Testis (tissue), 3 donors: ENCODE measurements around the gene CCDC92B. TPM values are rescaled to one million over a fixed set of nuclear protein-coding genes. Genes with fewer than 3 reads are reported as not detected.

Experiments
- DNase-seq: peaks from one replicate; pipeline ENCODE4 v3.0.0-alpha.2; 2019
- H3K27ac ChIP-seq, 2 donors: fragments of 200-600 bp; sonication (generic); one replicate each; pipeline ENCODE4 v1.5.1; 2019
- H3K27me3 ChIP-seq: fragments of 200-600 bp; sonication (generic); one replicate; pipeline ENCODE4 v1.5.1; 2019
- H3K36me3 ChIP-seq: fragments of 200-600 bp; sonication (generic); one replicate; pipeline ENCODE4 v1.5.1; 2017; ENCODE audit warnings: low read depth; ENCODE audit errors: missing control alignments
- H3K4me1 ChIP-seq: fragments of 200-600 bp; sonication (generic); one replicate; pipeline ENCODE4 v1.5.1; 2019
- H3K4me3 ChIP-seq, 2 donors: fragments of 200-600 bp; sonication (generic); one replicate each; pipeline ENCODE4 v1.5.1; 2017 to 2019
- H3K9me3 ChIP-seq: fragments of 200-600 bp; sonication (generic); one replicate; pipeline ENCODE4 v1.5.1; 2017
- CTCF ChIP-seq, 3 experiments: fragments of 450-650 bp in 2 of 3; fragments of 200-600 bp in 1 of 3; sonication (generic) in 1 of 3; IDR thresholded peaks; one replicate each; pipeline ENCODE4 v1.5.1; 2016 to 2019; ENCODE audit warnings: antibody characterized with exemption in 3 of 3, mild to moderate bottlenecking in 2 of 3, moderate library complexity in 1 of 3
- POLR2A ChIP-seq: fragments of 450-650 bp; IDR thresholded peaks from one replicate; pipeline ENCODE4 v1.6.1; 2017; ENCODE audit warnings: antibody characterized with exemption, mild to moderate bottlenecking, moderate library complexity
- WGBS, 2 donors: methylation state at CpG; one replicate each; pipeline ENCODE4 v1.1.5; 2018; 5-methylcytosine and 5-hydroxymethylcytosine counted together
- intact Hi-C: fragments of 100-400 bp; cut with DNase I; formaldehyde crosslinking; loops from one replicate; pipeline ENCODE4 v1.15.1; 2023; ENCODE audit warnings: low total_unique reads
- polyA plus RNA-seq: library from polyadenylated mRNA; stranded (reverse); fragments of 350-450 nt; fragmentation: Illumina TruSeq; extraction: RNeasy Lipid Tissue Mini Kit (QIAGEN cat#74804); gene quantifications from one replicate; pipeline ENCODE4 v1.2.3, GENCODE V29; 2014; ENCODE audit warnings: low read depth, low replicate concordance; ENCODE audit not compliant: insufficient read depth
- total RNA-seq, 2 donors: library from RNA; depleted of rRNA; stranded (reverse); fragments of >200 nt; gene quantifications; one replicate each; pipeline ENCODE4 v1.2.3, GENCODE V29; 2016

Gene CCDC92B
- total and polyA plus RNA-seq, 3 donors from 2014 or later = 2.2 to 4.0 (median 3.9) TPM

DNA sequence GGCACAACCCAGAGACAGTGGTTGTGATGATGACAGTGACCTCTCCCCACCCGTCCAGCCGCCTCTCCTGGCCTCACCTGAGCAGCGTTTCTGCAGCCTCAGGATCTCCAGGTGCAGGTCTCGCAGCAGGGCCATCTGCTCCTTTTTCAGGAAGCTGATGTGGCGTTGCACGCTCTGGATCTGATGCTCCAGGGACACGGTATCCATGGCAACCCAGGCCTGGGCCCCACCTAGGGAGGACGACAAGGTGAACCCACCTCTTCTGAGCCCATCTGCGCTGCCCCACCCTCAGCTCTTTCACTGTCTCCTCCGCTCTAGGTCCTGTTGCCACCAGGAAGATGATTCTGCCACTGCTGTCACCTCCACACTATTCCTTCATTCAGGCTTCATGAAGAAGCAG lies 14.5 kb downstream of the CCDC92B start:
- TF ChIP-seq POLR2A (no peak), CTCF (IDR thresholded peaks at IDR 0.05) (no peak)
- Histone ChIP-seq H3K4me3 (no peak overlapping the region), H3K27me3 (no peaks in the 10 kb centered on the region), H3K4me1 (no peaks in the 10 kb centered on the region), H3K9me3 (no peaks in the 10 kb centered on the region), H3K27ac (no peak overlapping the region), H3K36me3 (no peaks in the 10 kb centered on the region)
- WGBS, 2 donors = 80 to 82% methylated on average over 10 of the region's 10 CpGs
- intact Hi-C loops = no loop called here
- no peak for DNase-seq

DNA sequence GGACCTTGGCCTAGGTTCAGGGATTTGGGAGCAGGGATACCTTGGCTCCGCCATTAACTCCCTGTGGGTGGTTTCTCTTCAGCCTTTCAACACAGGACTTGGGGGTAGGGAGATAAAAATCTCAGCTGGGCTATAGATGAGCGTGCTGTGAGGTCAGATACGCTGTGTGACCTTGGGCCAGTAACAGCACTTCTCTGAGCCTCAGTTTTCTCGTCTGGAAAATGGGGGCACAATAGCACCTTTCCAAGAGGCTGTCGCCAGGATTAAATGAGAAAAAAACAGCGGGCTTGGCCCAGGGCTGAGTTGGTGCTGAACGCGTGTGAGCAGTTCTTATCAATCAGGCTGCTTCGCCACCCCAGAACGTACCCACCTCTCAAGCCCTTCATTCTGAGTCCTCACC lies 17.6 kb downstream of the CCDC92B start:
- Histone ChIP-seq H3K27ac (no peak overlapping the region), H3K36me3 (no peaks in the 10 kb centered on the region), H3K27me3 (no peaks in the 10 kb centered on the region), H3K9me3 (no peaks in the 10 kb centered on the region), H3K4me3 (no peak overlapping the region), H3K4me1 (no peaks in the 10 kb centered on the region)
- intact Hi-C loops = no loop called here
- DNase-seq = no peak
- TF ChIP-seq POLR2A (no peak), CTCF (IDR thresholded peaks at IDR 0.05) (no peak)
- WGBS, 2 donors = 84 to 85% methylated on average over 10 of the region's 10 CpGs

DNA sequence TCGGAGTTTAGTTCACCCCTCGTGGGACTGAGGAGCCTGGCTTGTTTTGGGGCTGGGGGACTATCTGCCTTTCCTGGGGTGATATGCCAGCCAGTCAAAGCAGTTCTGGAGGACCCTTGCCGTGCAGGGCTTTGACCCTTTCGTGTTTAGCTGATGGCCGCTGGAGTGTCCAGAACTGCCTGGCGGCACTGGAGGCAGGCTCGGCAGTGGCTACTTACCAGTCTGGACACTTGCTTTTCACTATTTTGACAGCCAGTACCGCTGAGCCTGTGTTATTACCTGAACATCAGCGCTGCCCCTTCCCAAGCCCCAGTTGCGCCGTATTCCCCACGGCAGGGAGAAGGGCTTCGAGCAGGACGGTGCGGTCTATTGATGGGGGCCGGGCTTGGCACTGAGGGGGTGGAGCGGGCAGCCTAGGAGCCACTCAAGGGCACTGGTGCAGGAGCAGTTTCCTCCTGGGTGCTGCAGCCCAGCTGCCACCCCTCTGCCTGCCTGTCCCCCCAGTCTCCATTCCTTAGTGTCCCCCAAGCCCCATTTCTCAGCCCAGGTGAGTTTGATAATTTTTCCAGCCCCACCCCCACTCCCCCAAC lies 18.6 kb downstream of the CCDC92B start:
- H3K4me3 ChIP-seq = no peak overlapping the region
- H3K9me3 ChIP-seq = no peaks in the 10 kb centered on the region
- no peaks in the 10 kb centered on the region for H3K4me1 ChIP-seq
- intact Hi-C loops = no loop called here
- TF ChIP-seq CTCF (IDR thresholded peaks at IDR 0.05) = no peak
- no peak for TF ChIP-seq POLR2A
- DNase-seq = no peak
- no peaks in the 10 kb centered on the region for H3K36me3 ChIP-seq
- no peaks in the 10 kb centered on the region for H3K27me3 ChIP-seq
- H3K27ac ChIP-seq = no peak overlapping the region
- 67 to 77% methylated on average over 3 to 17 of the region's 17 CpGs for WGBS, 2 donors

DNA sequence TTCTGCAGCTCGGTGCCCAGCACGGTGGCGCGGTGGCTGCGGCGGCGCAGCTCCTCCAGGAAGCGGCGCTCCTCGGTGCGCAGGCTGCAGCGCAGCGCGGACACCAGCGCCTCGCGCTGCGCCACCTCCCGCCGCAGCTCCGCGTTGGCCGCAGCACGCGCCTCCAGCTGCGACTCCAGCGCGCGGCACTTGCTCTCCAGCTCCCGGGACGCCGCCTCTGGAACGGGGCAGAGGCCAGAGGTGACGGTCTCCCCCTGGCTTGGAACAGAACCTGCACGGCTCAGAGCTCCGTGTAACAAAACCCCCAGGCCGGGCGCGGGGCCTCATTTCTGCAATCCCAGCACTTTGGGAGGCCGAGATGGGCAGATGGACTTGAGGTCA lies 24.7 kb downstream of the CCDC92B start:
- WGBS, 2 donors = 3 to 6% methylated on average over 9 to 33 of the region's 40 CpGs
- intact Hi-C loops = no loop called here
- Histone ChIP-seq H3K27me3 (no peaks in the 10 kb centered on the region), H3K4me3 (peak overlapping the region in 1 of 2 donors; percentile 44), H3K4me1 (no peaks in the 10 kb centered on the region), H3K9me3 (no peaks in the 10 kb centered on the region), H3K36me3 (no peaks in the 10 kb centered on the region), H3K27ac (no peak overlapping the region)
- peak; percentile 43 for DNase-seq
- TF ChIP-seq CTCF (IDR thresholded peaks at IDR 0.05) (no peak), POLR2A (no peak)

GRCh38 chr17:2723997-2724783 lies 25.3 kb downstream of the CCDC92B start:
- TF ChIP-seq POLR2A (no peak), CTCF (IDR thresholded peaks at IDR 0.05) (no peak)
- no peaks in the 10 kb centered on the region for H3K27me3 ChIP-seq
- peak overlapping the region in 1 of 2 donors; percentile 64 for H3K27ac ChIP-seq
- no peaks in the 10 kb centered on the region for H3K9me3 ChIP-seq
- peak overlapping the region; percentile 44 to 52 for H3K4me3 ChIP-seq
- H3K4me1 ChIP-seq = no peaks in the 10 kb centered on the region
- intact Hi-C loops = no loop called here
- no peaks in the 10 kb centered on the region for H3K36me3 ChIP-seq
- no peak for DNase-seq
- 0 to 3% methylated on average over 7 to 40 of the region's 98 CpGs for WGBS, 2 donors
